Measurements from ENCODE around the gene WASF1. TPM values are rescaled to one million over a fixed set of nuclear protein-coding genes. Genes with fewer than 3 reads are reported as not detected.

The WASF1 gene
- total RNA-seq, 1 experiment from 2014 or later = 28.6 TPM

DNA sequence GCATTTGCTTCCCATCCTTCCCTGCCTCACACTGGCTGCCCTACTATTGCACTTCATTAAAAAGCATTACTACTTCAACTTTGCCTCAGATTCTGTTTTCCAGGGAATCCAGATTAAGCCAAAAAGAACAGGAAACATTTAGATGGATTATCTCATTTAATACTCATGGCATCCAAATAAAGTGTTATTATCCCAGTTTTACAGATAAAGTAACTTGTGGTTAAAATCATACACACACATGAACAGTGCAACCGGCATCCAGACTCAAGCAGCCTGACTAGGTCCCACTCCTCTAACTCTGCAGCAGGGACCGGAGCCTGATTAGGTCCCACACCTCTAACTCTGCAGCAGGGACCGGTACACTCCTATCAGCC lies 129.0 kb downstream of the WASF1 start:
- Histone ChIP-seq H2AFZ (ENCODE audit: low read length) (no peak overlapping the region), H2BK120ac (ENCODE audit: low read depth, low read length, poor library complexity, severe bottlenecking) (no peak overlapping the region), H4K20me1 (ENCODE audit: control insufficient read depth, insufficient read depth, insufficient read length) (no peaks in the 10 kb centered on the region), H3K14ac (ENCODE audit: insufficient read depth, low read length) (no peak overlapping the region), H3K9me3 (ENCODE audit: control insufficient read depth, low read depth, low read length) (no peaks in the 10 kb centered on the region), H3K27ac (ENCODE audit: insufficient read length, low read depth, low read length) (no peak overlapping the region), H2BK12ac (ENCODE audit: insufficient read length, low read depth, low read length) (no peak overlapping the region), H4K8ac (replicated peaks; ENCODE audit: insufficient read length, low read depth, low read length) (no peak overlapping the region), H3K23ac (ENCODE audit: insufficient read length, low read depth, low read length) (no peak overlapping the region), H3K56ac (ENCODE audit: insufficient read length, low read depth, low read length) (no peak overlapping the region), H2BK15ac (ENCODE audit: low read depth, low read length) (no peak overlapping the region), H4K91ac (ENCODE audit: insufficient read length, low read depth, low read length) (no peak overlapping the region), H4K5ac (ENCODE audit: insufficient read length, low read depth, low read length) (no peak overlapping the region), H3K4ac (ENCODE audit: low read depth, low read length) (no peak overlapping the region), H3K4me2 (ENCODE audit: insufficient read depth, insufficient read length, low read length) (no peak overlapping the region), H3K79me1 (ENCODE audit: insufficient read depth, low read depth, low read length, poor library complexity, severe bottlenecking) (no peaks in the 10 kb centered on the region), H3K9ac (ENCODE audit: extremely low read depth, insufficient read length, low read length) (no peak overlapping the region), H3T11ph (ENCODE audit: low read length) (no peak overlapping the region), H2BK20ac (ENCODE audit: low read depth, low read length, poor library complexity, severe bottlenecking) (no peak overlapping the region), H3K4me1 (ENCODE audit: insufficient read depth, low read length) (no peaks in the 10 kb centered on the region), H3K27me3 (ENCODE audit: insufficient read depth, low read length) (no peaks in the 10 kb centered on the region), H2AK5ac (ENCODE audit: insufficient read length, low read length) (no peak overlapping the region), H2BK5ac (ENCODE audit: insufficient read length, low read length) (no peak overlapping the region), H3K18ac (ENCODE audit: insufficient read length, low read depth, low read length) (no peak overlapping the region), H3K23me2 (ENCODE audit: insufficient read length, low read depth, low read length, poor library complexity, severe bottlenecking) (no peaks in the 10 kb centered on the region), H3K79me2 (ENCODE audit: insufficient read depth, low read length) (no peaks in the 10 kb centered on the region)
- Mint-ChIP-seq H3K27me3 (ENCODE audit: low read depth) (no peaks in the 10 kb centered on the region; the same call in 1 of the 2 replicates), H3K9me3 (peaks cover 5 to 9% of the 10 kb centered on the region in 2 experiments; a peak in 4 of 5 replicates), H3K4me3 (no peak overlapping the region), H3K36me3 (ENCODE audit: insufficient read depth in 1 of 3, low read depth in 3 of 3) (peaks cover 0 to 2% (median 0%) of the 10 kb centered on the region in 3 experiments; a peak in 2 of 7 replicates), H3K27ac (no peak overlapping the region), H3K4me1 (peaks cover 6% of the 10 kb centered on the region in 2 experiments)
- no peak for DNase-seq
- no peak for TF ChIP-seq CTCF (conservative IDR thresholded peaks at IDR 0.05)
- WGBS (ENCODE audit: extremely low coverage, insufficient read length, low lambda C conversion rate) = no CpG with 5 or more reads among the region's 3 CpGs

Other genes with a start within 250 kb of the WASF1 start
- gene GPR6, start 201.4 kb downstream of the WASF1 start, total RNA-seq (2021) = 0.20 TPM in 1 of 2 replicates, not detected in the other
- gene CDC40, start 757 bp upstream of the WASF1 start, total RNA-seq (2021) = 22.3 and 23.5 TPM in 2 replicates
- 0.35 and 0.61 TPM in 2 replicates for gene METTL24, start 178.7 kb upstream of the WASF1 start, total RNA-seq (2021)
- gene DDO, start 235.9 kb upstream of the WASF1 start, total RNA-seq (2021) = not detected in 2 replicates

All from H9 (cell line).